Measurements from ENCODE around the gene NDUFAF8. TPM values are rescaled to one million over a fixed set of nuclear protein-coding genes. Genes with fewer than 3 reads are reported as not detected.

The NDUFAF8 gene
- total and polyA plus RNA-seq, 10 of the 15 experiments (the other 5 are each of a cell fraction or from before 2014, with no cell fraction given): 22.0 to 307 (median 106) TPM

DNA sequence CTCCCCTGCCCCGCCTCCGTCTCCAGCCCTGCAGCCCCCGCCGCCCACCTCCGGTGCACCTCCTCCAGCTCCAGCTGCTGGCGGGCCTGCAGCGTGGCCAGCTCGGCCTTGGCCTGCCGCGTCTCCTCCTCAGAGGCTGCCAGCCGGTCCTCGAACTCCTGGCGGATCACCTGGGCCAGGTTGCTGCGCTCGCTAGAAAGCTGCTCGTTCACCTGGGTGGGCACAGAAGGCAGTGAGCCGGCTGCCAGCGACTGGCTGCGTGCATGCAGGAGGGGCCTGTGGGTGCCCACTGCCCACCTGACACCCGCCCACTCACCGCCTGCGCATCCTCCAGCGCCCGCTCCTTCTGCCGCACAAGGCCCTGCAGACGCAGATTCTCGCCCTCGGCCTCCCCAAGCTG lies 48.5 kb upstream of the NDUFAF8 start (continued):
- TF ChIP-seq ZBTB40 (IDR thresholded peaks at IDR 0.05; ENCODE audit: borderline replicate concordance): no peak
- TF ChIP-seq MTA2 (IDR thresholded peaks at IDR 0.05; ENCODE audit: low read depth): no peak
- no peak for TF ChIP-seq ETV6 (conservative IDR thresholded peaks at IDR 0.05 in 1 of 2, IDR thresholded peaks at IDR 0.05 in 1 of 2; ENCODE audit: borderline replicate concordance in 1 of 2, low read depth in 1 of 2)
- TF ChIP-seq POLR2A (IDR thresholded peaks at IDR 0.05; ENCODE audit: low read depth, low read length): no peak
- no peak for TF ChIP-seq PKNOX1 (IDR thresholded peaks at IDR 0.05)
- TF ChIP-seq TCF12 (IDR thresholded peaks at IDR 0.05; ENCODE audit: low read depth, low read length): no peak
- TF ChIP-seq, protein P1, sequence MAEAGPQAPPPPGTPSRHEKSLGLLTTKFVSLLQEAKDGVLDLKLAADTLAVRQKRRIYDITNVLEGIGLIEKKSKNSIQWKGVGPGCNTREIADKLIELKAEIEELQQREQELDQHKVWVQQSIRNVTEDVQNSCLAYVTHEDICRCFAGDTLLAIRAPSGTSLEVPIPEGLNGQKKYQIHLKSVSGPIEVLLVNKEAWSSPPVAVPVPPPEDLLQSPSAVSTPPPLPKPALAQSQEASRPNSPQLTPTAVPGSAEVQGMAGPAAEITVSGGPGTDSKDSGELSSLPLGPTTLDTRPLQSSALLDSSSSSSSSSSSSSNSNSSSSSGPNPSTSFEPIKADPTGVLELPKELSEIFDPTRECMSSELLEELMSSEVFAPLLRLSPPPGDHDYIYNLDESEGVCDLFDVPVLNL (IDR thresholded peaks at IDR 0.05; ENCODE audit: low read depth, low read length): no peak
- no peak for TF ChIP-seq ZNF217 (IDR thresholded peaks at IDR 0.05)
- no peak for TF ChIP-seq SREBF1 (IDR thresholded peaks at IDR 0.05; ENCODE audit: low read length)
- TF ChIP-seq ZNF207 (IDR thresholded peaks at IDR 0.05; ENCODE audit: borderline replicate concordance): no peak
- TF ChIP-seq TAF1 (IDR thresholded peaks at IDR 0.05; ENCODE audit: borderline replicate concordance, low read depth, low read length): no peak
- no peak for TF ChIP-seq RAD51 (IDR thresholded peaks at IDR 0.05)

All from GM12878 (cell line).